ENCODE measurements around the gene DNAJC5.

Gene DNAJC5

GRCh38 chr20:63894358-63895201 is at the start of gene DNAJC5:
DNAJC5 (plus strand) TSS chr20:63895126; CDS start chr20:63928346, 33,220 bp downstream.
- no peak for TF ChIP-seq CTCF (IDR thresholded peaks at IDR 0.05; ENCODE audit: low read depth, low read length, missing control alignments)
- peak within 1 kb of the TSS; percentile 59 for H3K4me3 ChIP-seq (ENCODE audit: low read depth, low read length)
- DNase-seq (ENCODE audit: low read depth) = peak; percentile 79
- in situ Hi-C loops (cut with HindIII; ENCODE audit: low sequenced_read_pairs) = no loop called here

- TF ChIP-seq CTCF (IDR thresholded peaks at IDR 0.05; ENCODE audit: low read depth, low read length, missing control alignments) = no peak
- no peak for DNase-seq (ENCODE audit: low read depth)
- peak overlapping the region; percentile 10 for H3K4me3 ChIP-seq (ENCODE audit: low read depth, low read length)
- in situ Hi-C loops (cut with HindIII; ENCODE audit: low sequenced_read_pairs) = loop anchor here (10.0 kb wide), 1 partner anchor 71 kb away; no protein-coding TSS in a partner anchor
Measured at GRCh38 chr20:63846128-63846771, 48.7 kb upstream of the DNAJC5 start.

- TF ChIP-seq CTCF (IDR thresholded peaks at IDR 0.05; ENCODE audit: low read depth, low read length, missing control alignments) = no peak
- in situ Hi-C loops (cut with HindIII; ENCODE audit: low sequenced_read_pairs) = loop anchor here (10.0 kb wide), 1 partner anchor 72 kb away; no protein-coding TSS in a partner anchor
- H3K4me3 ChIP-seq (ENCODE audit: low read depth, low read length) = no peak overlapping the region
- DNase-seq (ENCODE audit: low read depth) = no peak
Measured at GRCh38 chr20:63846888-63847236, 48.1 kb upstream of the DNAJC5 start.

GRCh38 chr20:63847237-63848002 is 47.5 kb upstream of the DNAJC5 start:
- no peak overlapping the region for H3K4me3 ChIP-seq (ENCODE audit: low read depth, low read length)
- no peak for TF ChIP-seq CTCF (IDR thresholded peaks at IDR 0.05; ENCODE audit: low read depth, low read length, missing control alignments)
- in situ Hi-C loops (cut with HindIII; ENCODE audit: low sequenced_read_pairs) = loop anchor here (10.0 kb wide), 1 partner anchor 73 kb away; no protein-coding TSS in a partner anchor
- no peak for DNase-seq (ENCODE audit: low read depth)

- no peak for TF ChIP-seq CTCF (IDR thresholded peaks at IDR 0.05; ENCODE audit: low read depth, low read length, missing control alignments)
- H3K4me3 ChIP-seq (ENCODE audit: low read depth, low read length) = no peak overlapping the region
- in situ Hi-C loops (cut with HindIII; ENCODE audit: low sequenced_read_pairs) = loop anchor here (10.0 kb wide), 1 partner anchor 73 kb away; no protein-coding TSS in a partner anchor
- no peak for DNase-seq (ENCODE audit: low read depth)
Measured at GRCh38 chr20:63848003-63848911, 46.7 kb upstream of the DNAJC5 start.
